Left lobe of liver (tissue), 2 donors: Measurements from ENCODE around the gene SRPX. TPM values are rescaled to one million over a fixed set of nuclear protein-coding genes. Genes with fewer than 3 reads are reported as not detected.
A peak's percentile ranks its signal among the peaks of the same experiment; 100 is the strongest.

ENCODE experiments used
- ATAC-seq: fragments of 200-7000 bp; cut with Tn5 transposase; one replicate; pipeline ENCODE4 v1.9.1; 2020; ENCODE audit warnings: mild to moderate bottlenecking, moderate library complexity
- DNase-seq: peaks from one replicate; pipeline ENCODE4 v3.0.0-alpha.2; 2020; ENCODE audit warnings: low spot score
- total RNA-seq: library from RNA; stranded (reverse); gene quantifications from one replicate; pipeline ENCODE4 v1.2.1, GENCODE V29; 2021
- donor health status: DM: no; HTN: no; CAD: no; lungs with moderate emphysema.
- donor health status: DM: no; HTN: yes; CAD: no.

Gene SRPX
- total RNA-seq, 1 donor from 2014 or later, result 6.6 TPM

DNA sequence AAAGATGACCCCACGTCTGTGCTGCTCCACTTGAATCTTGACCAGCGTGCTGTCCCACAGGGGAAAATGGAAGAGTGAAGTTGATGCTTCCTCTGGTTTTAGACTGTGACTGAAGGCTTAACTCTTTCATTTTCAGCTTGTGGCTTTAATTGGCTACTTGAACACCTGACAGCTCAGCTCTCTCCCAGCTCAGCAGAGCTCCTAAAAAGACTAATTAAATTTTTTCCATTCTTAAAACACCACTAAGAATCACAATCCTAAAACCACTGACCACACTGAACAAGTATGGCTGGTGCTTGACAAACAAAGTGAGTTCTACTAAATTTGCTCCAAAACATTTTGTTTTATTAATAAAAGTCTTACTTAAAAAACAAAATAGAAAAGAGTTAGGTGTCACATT lies 71.7 kb downstream of the SRPX start:
- DNase-seq (no peak), ATAC-seq (no peak)

DNA sequence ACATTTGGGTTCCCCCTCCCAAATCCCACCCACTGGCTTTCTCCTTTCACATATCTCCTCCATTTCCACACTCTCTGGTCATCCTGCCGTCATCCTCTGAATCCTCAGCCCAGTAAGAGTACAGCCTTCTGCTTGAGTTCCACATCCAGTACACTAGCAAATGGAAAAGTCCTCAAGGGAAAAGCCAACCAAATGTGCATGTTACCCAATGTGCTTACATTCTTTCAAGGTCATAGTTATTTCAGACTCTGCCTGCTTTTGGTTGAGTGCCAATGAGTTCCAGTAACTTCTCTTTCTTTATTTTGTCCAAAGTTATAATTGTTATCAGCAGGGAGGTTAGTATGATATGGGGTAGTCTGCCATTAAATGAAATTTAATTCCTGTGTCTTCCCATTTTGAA lies 78.1 kb downstream of the SRPX start:
- DNase-seq (no peak), ATAC-seq (no peak)

DNA sequence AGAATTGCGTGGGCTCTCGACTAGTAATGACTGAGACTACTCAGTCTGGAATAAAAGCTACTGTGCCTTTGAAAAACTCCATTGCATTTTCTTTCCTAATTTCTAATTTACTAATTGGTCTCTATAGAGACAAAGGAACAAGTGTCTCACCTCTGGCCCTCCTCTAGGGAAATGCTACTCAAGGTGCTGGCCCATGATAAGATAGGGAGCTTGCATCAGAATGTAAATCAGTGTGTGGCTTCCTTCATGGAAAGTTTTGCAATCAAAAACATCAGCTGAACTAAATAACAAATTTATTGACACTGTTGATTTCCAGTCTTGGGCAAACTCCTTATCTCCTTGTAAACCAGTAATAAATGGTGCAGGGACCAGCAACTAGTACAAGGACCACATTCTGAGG lies 81.8 kb downstream of the SRPX start:
- DNase-seq, result no peak
- no peak for ATAC-seq

DNA sequence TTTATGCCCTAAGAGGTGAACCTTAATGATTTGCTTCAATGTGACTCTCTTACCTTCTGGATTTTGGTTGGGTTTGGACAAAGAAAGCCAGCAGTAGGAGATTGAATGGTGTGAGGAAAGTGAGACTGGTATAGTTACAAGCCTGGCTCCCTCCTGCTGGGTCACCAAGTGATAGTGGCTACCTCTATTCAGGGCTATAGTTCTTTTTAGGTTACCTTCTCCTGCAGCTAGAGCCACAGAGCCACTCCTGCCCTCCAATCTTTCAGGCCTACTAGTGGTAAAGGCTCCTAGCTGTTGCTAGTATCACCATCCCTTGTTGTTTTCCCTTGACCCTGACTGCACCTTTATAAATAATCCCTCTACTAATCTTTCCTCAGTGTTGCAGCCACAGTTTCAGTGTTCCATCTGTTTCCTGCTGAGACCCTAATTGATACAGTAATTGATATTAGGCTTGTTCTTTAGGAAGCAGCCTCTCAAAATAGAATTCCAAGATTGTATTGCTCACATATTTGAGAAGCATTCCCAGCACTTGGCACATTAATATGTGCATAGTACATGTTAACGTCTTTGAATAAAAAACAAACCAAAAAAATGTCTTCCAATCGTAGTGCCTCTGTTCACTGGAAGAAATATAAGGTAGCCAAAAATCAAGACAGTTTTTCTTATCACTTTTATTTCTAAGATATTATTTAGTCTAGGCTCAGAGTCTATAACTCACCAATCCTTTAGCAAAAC lies 82.3 kb downstream of the SRPX start:
- ATAC-seq (no peak), DNase-seq (no peak)

DNA sequence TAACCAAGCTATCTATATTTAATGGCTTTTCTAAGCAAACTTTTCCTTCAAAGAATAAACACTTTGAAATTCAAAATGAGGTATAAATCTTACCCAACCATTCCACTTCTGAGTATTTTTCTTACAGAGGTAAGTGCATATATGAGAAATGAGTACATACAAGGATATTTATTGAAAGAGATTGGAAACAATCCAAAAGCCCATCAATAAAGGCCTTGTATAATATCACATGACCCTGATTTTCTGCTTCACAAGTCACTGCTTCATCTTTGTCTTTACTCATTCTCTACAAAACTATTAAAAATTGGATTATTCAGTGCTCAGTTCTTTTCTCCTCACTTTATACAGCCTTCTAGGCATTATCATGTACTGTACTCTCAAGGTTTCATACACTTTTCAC lies 91.3 kb downstream of the SRPX start:
- DNase-seq (no peak), ATAC-seq (no peak)

DNA sequence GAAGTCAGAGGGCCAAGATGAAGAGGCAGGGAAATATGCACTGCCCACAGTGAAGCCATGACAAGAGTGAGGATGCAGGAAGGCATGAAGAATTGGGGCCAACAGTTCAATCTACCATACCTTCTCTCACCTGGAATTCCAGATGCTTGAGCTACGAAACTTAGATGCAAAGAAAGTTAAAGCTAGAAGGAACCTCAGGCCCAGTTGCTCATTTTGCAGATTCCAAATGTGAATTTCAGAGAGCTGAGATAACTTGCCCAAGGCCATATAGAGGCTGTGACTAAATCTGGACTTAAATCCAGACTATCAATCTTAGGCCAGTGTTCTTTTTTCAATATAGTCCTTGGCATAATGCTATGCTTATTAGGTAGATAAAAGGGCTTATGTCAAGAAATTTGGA lies 92.7 kb downstream of the SRPX start:
- DNase-seq (no peak), ATAC-seq (no peak)

DNA sequence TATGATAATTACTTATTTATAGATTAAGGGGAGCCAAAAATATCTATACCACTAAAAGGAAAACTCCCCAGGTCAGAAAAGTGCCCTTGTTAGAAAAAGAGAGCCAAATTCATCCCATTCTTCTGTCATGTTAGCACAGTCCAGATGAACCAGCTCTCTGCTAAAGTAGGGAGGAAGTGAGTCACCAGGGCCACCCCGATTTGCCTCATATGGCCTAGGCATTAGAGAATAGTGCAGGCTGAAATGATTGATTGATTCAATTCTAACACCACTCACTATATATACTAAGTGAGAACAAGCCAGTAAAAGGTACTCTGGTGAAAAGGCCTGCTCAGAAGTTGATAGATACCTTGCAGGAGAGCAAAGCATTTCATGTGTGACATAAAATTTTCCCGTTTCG lies 94.5 kb downstream of the SRPX start:
- no peak for ATAC-seq
- no peak for DNase-seq

DNA sequence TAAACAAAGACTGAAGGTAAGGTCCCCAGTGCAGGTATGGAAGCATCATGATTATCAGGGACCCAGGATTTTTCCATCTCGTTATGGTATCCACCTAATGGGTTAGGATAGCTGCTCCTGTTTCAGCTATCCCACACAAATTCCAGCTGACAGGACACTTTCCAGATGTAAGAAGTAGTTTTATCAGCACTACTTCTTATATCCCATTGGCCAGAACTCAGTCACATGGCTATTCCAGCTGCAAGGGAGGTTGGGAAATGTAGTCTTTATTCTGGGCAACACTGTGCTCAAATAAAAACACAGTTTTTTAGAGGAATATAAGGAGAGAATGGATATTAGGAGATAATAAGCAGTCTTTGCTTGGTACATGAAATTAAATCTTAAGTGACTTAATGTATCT lies 96.7 kb downstream of the SRPX start:
- ATAC-seq (no peak), DNase-seq (no peak)

DNA sequence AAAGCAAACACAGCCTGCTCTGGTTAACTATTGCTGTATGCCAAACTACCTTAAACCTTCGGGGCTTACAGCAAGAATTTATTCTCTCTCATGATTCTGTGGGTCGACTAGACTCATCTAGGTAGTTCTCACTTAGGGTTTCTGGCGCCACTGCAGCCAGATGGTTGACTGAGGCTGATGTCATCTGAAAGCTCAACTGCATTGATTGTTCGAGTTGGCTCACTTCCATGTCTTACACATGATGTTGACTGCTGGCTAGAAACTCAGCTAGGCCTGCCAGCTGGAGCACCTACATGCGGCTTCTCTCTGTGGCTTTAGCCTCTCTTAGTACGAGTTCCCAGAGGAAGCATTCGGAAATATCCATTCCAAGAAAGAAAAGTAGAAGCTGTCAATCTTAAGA lies 103.2 kb downstream of the SRPX start:
- DNase-seq, result peak; percentile 77
- ATAC-seq, result peak; percentile 96

DNA sequence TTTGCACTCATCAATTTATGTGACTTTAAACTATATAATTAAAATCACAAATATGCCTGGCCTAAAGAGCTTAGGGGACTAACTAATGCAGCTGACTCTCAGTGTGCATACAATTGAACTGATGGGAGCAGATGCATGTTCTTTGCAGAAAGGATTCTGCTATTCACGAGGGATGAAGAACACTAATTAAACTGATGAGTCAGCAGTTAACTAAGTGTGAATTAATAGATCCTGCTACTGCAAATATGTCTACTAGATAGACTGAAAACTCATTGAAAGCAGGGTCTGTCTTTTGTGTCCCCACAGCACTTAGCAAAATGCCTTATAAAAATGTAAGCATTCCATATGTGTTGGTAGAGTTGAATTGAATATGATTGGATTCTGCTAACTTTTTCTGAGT lies 104.0 kb downstream of the SRPX start:
- ATAC-seq (no peak), DNase-seq (no peak)

DNA sequence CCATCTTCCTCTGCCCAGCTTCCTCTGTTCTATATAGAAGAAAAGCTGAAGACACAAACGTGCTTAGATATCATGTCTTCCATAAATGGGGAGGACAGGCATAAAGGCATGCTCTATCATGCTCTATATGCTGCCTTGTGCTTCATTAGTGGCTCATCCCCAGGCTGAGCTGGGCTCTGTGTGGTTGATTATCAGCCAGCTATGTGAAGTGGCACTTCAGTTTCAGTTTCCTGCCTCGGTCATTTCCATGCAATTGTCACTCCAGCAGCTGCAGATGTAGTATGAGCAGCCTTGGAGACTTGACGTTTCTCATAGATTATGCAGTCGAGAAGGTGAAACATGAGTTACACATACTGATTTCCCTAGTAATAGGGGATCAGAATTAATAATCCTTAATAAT lies 108.1 kb downstream of the SRPX start:
- ATAC-seq (no peak), DNase-seq (no peak)

DNA sequence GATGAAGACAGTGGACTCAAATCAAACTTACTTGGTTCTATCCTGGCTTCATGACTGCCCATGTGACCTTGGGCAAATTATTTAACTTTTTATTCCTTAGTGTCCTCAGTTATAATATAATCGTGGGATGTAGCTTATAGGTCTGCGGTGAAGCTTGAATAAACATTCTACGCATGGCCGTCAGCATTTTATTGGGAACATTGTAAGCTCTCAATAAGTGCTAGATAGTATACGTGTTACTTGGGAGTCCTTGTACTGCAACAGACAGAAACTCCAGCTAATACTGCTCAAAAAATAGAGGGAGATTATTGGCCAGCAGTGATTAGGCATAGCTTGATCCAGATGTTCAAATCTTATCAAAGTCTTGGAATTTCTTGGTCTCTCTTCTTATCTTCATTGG lies 109.5 kb downstream of the SRPX start:
- DNase-seq (no peak), ATAC-seq (no peak)

DNA sequence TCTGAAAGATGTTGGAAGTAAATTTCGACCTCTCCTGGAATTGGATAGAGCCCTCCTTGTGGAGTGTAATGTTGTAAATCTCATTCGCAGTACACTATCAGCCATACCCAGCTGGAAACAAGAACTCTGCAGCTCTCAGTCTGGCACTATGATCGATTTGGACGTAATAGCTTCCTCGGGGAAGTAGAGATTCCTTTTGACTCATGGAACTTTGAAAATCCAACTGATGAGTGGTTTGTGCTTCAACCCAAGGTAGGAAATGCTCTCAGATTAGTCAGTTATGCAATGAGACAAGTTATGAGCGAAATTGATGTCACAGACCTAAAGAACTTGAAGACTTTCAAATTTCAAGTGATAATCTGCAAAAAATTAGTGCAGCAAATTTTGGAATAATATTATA lies 110.4 kb downstream of the SRPX start:
- DNase-seq (no peak), ATAC-seq (no peak)

DNA sequence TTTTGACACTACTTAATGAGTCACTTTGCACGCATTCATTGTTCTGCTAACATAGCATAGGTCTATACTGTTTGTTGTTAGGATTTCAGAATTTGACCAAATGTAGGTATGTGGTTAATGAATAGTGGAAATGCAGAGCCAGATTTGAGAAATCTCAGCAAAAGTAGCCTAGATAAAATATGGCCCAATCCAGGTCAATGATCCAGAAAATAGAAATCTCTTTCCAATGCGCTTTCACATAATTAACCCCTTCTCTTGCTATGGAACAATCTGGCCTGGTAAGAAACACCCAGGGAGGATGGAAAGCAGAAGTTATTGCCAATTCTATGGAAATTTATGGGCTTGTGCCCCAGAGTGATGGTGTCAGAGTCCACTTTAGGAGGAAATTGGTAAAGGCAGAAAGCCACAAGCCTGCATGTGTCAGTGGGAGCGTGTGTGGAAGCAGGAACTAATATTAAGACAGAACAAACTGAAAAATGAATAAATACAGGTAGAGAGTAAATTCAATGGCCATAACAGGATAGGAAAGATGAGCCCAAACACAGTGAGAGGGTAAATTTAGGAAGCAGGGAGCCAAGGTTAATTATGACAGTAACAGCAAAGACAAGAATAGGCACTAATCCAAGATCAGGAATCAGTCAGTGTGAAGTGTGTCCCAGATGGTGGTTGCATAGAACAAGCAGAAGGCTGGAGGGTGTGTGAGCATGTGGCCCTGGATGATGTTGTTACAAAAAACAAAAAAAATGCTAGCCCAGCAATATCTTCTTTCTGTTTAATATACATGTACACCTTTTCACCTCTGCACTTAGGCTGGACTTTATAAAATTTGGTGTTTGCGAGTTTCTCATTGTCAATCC lies 111.4 kb downstream of the SRPX start:
- DNase-seq (no peak), ATAC-seq (peak; percentile 58)

DNA sequence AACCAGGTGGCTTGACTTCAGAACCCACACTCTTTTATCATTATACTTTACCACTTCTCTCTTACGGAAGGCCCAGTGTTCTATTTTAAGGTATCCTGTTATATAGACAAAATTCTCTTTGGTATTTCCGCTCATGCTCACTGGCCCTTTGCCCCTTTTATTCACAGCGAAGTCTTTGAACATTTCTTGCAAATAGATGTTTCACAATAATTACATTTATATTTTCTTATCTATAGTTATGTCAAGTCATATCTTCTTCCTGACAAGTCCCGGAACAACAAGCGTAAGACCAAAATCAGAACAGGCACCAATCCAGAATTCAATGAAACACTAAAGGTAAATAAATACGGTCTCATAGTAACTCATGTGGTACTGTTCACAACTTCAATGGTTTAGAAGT lies 112.3 kb downstream of the SRPX start:
- ATAC-seq, result no peak

DNA sequence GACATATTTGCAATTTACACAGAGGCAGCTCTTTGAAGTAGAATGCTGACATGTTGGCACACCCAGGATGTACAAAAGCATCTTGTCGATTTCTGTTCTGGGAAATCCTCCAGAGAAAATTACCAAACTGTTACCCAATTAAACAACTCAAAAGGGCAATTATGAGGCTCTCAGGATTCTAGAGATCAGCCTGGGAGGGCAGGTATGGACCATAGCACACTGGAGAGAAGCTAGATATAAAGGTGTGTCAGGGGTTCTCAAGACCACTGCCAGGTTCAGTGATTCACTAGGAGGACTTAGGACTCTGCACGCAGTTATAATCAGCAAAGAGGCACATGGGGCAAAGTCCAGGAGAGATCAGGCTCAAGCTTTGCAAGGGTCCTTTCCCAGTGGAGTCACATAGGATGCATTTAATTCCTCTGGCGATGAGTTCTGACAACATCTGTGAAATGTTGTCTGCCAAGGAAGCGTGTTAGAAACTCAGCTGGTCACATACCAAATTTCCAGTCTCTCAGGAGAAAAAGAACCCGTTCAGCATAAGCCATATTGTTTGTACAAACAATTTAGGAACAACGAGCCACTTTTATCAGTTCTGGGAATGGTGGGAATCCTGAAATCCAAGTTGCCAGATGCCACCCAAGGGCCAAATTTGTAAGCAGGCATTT lies 113.5 kb downstream of the SRPX start:
- DNase-seq, result peak; percentile 40
- peak; percentile 70 for ATAC-seq

More for the DNA sequence above, 112.3 kb downstream of the SRPX start:
- DNase-seq, result no peak

DNA sequence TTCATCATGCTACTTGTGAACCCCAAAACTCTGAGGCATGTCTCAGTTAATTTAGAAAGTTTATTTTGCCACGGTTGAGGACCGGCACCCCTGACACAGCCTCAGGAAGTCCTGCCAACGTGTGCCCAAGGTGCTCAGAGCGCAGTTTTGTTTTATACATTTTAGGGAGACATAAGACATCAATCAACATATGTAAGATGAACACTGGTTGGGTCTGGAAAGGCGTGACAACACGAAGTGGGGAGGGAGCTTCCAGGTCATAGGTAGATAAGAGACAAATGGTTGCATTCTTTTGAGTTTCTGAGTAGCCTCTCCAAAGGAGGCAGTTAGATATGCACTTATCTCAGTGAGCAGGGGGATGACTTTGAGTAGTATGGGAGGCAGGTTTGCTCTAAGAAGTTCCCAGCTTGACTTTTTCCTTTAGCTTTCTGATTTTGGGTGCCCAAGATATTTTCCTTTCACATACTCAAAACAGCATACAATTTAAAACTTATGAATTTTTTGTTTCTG lies 115.4 kb downstream of the SRPX start:
- no peak for ATAC-seq
- no peak for DNase-seq

DNA sequence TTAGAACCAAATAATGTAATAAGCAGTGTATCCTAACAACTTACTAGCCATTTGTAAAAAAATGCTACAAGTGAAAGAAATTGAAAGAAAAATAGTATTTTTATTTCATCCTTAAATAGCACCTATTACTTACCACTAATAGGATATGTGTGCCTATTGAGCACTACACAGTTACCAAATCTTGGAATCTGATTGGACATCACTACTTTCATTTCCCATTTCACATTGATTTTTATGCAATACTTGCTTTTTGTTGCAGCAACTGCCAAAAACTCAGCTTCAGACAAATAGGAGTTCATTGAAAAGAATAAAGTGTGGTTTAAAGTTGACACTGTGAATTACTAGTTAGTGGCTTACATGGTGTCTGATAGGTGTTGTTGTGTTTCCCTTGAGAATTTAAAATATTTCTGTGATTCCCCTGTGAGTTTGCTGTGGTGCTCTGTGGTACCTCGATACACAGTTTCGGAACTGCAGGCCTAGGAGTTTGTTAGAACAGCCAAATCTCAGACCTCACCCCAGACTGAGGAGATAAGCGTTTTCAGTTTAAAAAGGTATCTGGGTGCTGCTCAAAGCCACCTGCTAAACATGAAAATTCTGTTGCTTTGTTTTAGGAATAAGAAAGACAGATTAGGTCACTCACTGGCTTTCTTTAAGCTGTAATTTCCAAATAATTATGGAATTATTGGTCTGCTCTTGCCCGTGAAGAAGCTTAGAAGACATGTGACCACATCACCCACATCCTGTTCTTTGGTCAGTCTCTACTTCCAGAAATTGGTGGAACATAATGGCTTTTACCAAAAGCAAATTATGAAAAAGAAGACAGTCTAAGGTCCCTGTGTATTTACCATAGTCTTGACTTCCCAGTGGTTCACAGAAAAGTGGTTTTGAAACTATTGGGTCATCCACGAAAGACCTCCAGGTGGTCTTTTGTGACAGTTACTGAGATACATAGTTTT lies 116.5 kb downstream of the SRPX start:
- DNase-seq, result no peak
- ATAC-seq, result peak; percentile 63

DNA sequence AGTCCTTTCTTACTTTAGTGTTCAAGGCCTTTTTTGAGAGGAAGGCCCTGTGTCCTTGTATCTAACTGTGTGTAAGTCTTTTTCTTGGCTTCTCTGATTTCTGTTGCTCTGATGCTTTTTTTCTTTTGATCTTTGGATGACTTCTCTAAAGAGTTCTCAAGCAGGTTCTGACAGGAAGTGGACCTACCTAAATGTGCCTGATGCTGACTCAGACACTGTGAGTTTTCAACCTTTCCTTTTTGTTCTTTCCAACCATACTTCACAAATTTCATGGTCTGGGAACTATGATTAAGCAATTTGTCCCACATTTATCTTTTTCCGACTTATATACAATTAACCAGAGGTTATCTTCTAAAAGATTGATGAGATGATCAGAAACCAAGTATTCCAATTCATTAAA lies 117.8 kb downstream of the SRPX start:
- DNase-seq (no peak), ATAC-seq (no peak)

DNA sequence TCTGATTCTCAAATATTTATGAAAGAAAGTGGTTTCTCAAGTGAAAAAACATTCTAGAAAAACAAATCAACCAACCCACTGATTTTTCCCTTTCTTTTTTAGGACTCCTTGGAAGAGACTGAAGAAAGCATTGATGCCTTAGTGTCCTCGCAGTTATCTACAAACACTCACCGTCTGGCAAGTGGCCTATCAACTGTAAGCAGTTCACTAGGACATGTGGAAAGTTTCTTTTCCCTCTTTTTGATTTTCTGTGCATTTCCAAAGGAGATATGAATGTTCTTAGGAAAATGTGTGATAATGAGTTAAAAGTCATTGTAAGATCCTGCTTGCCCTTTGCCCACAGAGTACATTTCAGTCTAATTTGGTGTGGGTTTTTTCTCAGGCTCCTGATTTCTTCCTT lies 118.4 kb downstream of the SRPX start:
- no peak for DNase-seq
- ATAC-seq, result no peak

DNA sequence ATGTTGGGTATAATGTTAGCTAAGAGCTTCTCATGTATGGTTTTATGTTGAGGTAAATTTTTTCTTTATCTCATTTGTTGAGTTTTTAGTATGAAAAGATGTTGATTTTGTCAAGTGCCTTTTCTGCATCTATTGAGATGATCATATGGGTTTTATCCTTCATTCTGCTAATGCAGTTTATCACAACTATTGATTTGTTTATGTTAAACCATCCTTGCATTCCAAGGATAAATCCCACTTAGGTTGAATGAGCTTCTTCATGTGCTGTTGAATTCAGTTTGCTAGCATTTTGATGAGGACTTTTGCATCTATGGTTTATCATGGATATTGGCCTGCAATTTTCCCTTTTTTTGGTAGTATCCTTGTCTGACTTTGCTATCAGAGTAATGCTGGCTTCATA lies 121.0 kb downstream of the SRPX start:
- DNase-seq, result no peak

More for the DNA sequence above, 121.0 kb downstream of the SRPX start:
- no peak for ATAC-seq
